GM12891 (cell line): Measurements from ENCODE around the gene TRAFD1.

Source experiments
- PAX5 ChIP-seq: IDR thresholded peaks from 2 replicates; pipeline ENCODE4 v1.6.1; 2011; ENCODE audit warnings: low read length, moderate library complexity, mild to moderate bottlenecking; ENCODE audit not compliant: insufficient read depth, severe bottlenecking
- POLR2A ChIP-seq: IDR thresholded peaks from 2 replicates; pipeline ENCODE4 v1.6.1; 2011; ENCODE audit warnings: low read depth, low read length, control low read depth
- POLR2AphosphoS5 ChIP-seq: IDR thresholded peaks from 2 replicates; pipeline ENCODE4 v1.6.1; 2011; ENCODE audit warnings: low read depth, low read length, control low read depth
- POU2F2 ChIP-seq: IDR thresholded peaks from 2 replicates; pipeline ENCODE4 v1.6.1; 2011; ENCODE audit warnings: low read depth, mild to moderate bottlenecking, control low read depth, low read length, moderate library complexity
- SPI1 ChIP-seq: IDR thresholded peaks from 2 replicates; pipeline ENCODE4 v1.6.1; 2011; ENCODE audit warnings: low read depth, low read length, control low read depth
- TAF1 ChIP-seq: IDR thresholded peaks from 2 replicates; pipeline ENCODE4 v1.6.1; 2011; ENCODE audit warnings: low read depth, low read length, control low read depth

DNA sequence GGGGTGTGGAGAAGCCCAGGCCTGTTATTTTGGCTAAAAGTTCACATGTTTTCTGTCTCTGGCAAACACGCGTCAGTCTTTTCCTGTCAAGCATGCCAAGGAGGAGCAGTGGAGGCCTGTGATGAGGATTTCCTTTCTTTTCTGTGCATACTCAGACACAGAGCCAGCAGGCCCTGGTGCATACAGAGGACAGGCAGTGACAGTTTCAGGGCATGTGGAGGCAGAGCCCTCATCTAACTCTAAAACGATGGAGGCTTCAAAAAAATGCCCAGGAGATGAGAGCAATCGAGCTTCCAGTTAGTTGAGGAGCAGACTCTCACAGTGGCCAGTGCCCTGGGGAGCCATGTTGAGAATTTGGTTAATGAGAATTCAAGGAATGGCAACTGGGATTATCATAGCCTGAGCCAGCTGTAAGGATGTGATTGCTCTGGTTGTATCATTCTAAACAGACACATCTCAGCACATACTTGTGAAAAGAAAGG lies 66.5 kb downstream of the TRAFD1 start:
- TF ChIP-seq POLR2A (no peak), POLR2AphosphoS5 (no peak), SPI1 (no peak), TAF1 (no peak), POU2F2 (no peak), PAX5 (no peak)
